Left lung (tissue), 8 donors: Measurements from ENCODE around the gene GTF2IRD1. TPM values are rescaled to one million over a fixed set of nuclear protein-coding genes. Genes with fewer than 3 reads are reported as not detected.

Experiments
- polyA plus RNA-seq, 6 donors: library from polyadenylated mRNA; unstranded; fragments of 120-200 nt; gene quantifications; one replicate each; pipeline ENCODE4 v1.2.1, GENCODE V29; 2013; ENCODE audit not compliant: insufficient read length in 6 of 6
- total RNA-seq, 2 donors: library from RNA; stranded (reverse); fragmentation: NEBNext Ultra II Directional; extraction: Animal tissue kit (Norgen Biotek cat#: 25700); gene quantifications; one replicate each; pipeline ENCODE4 v1.2.1, GENCODE V29; 2021
- donor health status: DM: no; HTN: yes; CAD: no.
- donor health status: DM: no; HTN: no; CAD: no.

GTF2IRD1 gene
- total and polyA plus RNA-seq, 8 donors = 20.8 to 40.2 (median 33.9) TPM

Other genes with a start within 250 kb of the GTF2IRD1 start
- 10 to 100 TPM; 17.1 to 64.7 TPM for gene LAT2, start 243.9 kb upstream of the GTF2IRD1 start, total RNA-seq
- gene LAT2, start 243.9 kb upstream of the GTF2IRD1 start, polyA plus RNA-seq = 1 to 10 TPM; 4.1 to 5.5 (median 4.7) TPM
- 10 to 100 TPM; 17.0 to 24.5 TPM for gene RFC2, start 199.5 kb upstream of the GTF2IRD1 start, total RNA-seq
- gene RFC2, start 199.5 kb upstream of the GTF2IRD1 start, polyA plus RNA-seq = 10 to 100 TPM; 37.1 to 48.1 (median 38.9) TPM
- gene CLIP2, start 164.5 kb upstream of the GTF2IRD1 start, total RNA-seq = 10 to 100 TPM; 20.6 to 23.2 TPM
- gene CLIP2, start 164.5 kb upstream of the GTF2IRD1 start, polyA plus RNA-seq = 10 to 100 TPM; 23.0 to 32.8 (median 28.1) TPM
- gene GTF2I, start 203.8 kb downstream of the GTF2IRD1 start, total RNA-seq = 100 to 1,000 TPM; 220 to 244 TPM
- 100 to 1,000 TPM; 339 to 441 (median 392) TPM for gene GTF2I, start 203.8 kb downstream of the GTF2IRD1 start, polyA plus RNA-seq